Muscle layer of colon (tissue), 2 donors: ENCODE results near the gene SCN7A.
"Not testable (repeated sequence)": the region's sequence is repeated elsewhere in the genome, so short reads cannot be mapped to it uniquely, and the experiment has no call there.

Source experiments
- H3K27ac ChIP-seq: one replicate; pipeline ENCODE4 v1.7.0; 2013; ENCODE audit warnings: low read depth, mild to moderate bottlenecking, low read length, moderate library complexity
- H3K27me3 ChIP-seq, 2 donors: one replicate each; pipeline ENCODE4 v1.7.0; 2013; ENCODE audit warnings: low read length in 2 of 2, mild to moderate bottlenecking in 2 of 2; ENCODE audit not compliant: insufficient read depth in 2 of 2, control insufficient read depth in 1 of 2
- H3K36me3 ChIP-seq: one replicate; pipeline ENCODE4 v1.7.0; 2013; ENCODE audit warnings: mild to moderate bottlenecking, low read length; ENCODE audit not compliant: insufficient read depth
- H3K4me1 ChIP-seq: one replicate; pipeline ENCODE4 v1.7.0; 2013; ENCODE audit warnings: mild to moderate bottlenecking, low read length; ENCODE audit not compliant: insufficient read depth
- H3K4me3 ChIP-seq, 2 donors: one replicate each; pipeline ENCODE4 v1.7.0; 2013; ENCODE audit warnings: low read length in 2 of 2, low read depth in 1 of 2, mild to moderate bottlenecking in 1 of 2, moderate library complexity in 1 of 2
- H3K9ac ChIP-seq: one replicate; pipeline ENCODE4 v1.7.0; 2013; ENCODE audit warnings: low read length
- H3K9me3 ChIP-seq: one replicate; pipeline ENCODE4 v1.7.0; 2013; ENCODE audit warnings: mild to moderate bottlenecking, low read length
- donor health status: abdominal sarcoma.
- donor health status: Adenocarcinoma of cecum.

The SCN7A gene

DNA sequence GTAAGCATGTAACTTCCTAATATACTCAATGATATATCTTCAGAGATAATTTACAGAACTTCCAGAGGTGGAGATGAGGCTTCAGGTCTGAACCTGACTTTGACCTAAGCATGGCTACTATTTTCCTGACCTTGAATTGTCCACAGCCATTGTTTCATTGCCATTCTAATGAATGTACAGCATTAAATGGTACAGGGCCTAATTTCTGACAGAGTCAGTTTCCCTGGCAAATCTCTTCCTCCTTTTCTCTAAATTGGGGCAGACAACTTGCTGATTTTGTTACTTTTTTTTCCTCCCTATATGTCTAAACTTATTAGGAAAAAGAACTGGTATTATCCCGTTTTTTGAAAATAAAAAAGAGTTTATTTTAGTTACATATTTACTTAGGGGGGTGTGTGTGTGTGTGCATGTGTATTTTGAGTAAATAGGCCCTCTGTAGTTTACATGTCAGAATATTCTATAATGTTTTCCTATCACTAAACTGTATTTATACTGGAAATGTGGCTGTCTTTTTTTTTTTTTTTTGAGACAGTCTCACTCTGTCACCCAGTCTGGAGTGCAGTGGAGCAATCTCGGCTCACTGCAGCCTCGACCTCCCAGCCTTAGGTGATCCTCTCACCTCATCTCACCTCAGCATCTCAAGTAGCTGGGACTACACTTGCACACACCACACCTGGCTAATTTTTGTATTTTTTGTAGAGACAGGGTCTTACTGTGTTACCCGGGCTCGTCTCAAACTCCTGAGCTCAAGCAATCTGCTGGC lies 75.0 kb downstream of the SCN7A start:
- Histone ChIP-seq H3K27me3 (no peaks in the 10 kb centered on the region), H3K9ac (no peak overlapping the region)

DNA sequence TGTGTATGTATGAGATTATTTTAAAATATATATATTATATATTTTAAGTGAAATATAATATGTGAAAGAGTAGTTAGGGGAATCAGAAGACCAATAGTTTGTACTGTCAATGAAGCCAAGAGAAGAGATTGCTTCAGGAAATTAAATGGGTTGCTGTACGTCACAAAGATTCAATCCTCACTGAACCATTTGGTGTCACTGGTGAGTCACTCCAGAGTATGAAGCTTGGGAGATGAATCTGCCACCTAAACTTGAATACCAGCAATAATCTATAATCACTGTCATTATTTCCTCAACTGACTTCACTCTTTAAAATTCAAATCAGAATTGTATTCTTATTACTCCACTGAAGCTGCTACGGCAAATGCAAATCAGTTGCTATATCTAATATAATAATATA lies 76.4 kb downstream of the SCN7A start:
- Histone ChIP-seq H3K9ac (no peak overlapping the region), H3K27ac (no peak overlapping the region), H3K4me3 (no peak overlapping the region), H3K27me3 (no peaks in the 10 kb centered on the region), H3K36me3 (no peaks in the 10 kb centered on the region), H3K4me1 (peaks cover 14% of the 10 kb centered on the region), H3K9me3 (no peaks in the 10 kb centered on the region)

More for the DNA sequence above, 75.0 kb downstream of the SCN7A start:
- H3K27ac ChIP-seq, result no peak overlapping the region
- no peaks in the 10 kb centered on the region for H3K9me3 ChIP-seq
- no peak overlapping the region for H3K4me3 ChIP-seq
- no peaks in the 10 kb centered on the region for H3K36me3 ChIP-seq
- peaks cover 15% of the 10 kb centered on the region for H3K4me1 ChIP-seq

DNA sequence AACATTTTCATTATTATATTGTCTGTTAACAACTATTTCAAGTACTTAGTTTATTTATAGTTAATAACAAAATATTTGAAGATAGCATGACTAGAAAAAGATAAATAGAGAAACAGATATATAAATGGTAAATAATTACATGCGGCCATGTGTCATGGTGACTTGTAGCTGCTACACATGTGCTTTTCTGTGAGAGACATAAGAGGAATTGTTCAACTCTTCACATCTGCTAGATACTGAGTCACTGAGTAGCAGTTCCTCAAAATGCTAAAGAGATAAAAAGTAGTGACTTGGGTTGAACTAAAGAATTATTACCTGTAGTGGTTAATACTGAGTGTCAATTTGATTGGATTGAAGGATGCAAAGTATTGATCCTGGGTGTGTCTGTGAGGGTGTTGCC lies 80.8 kb downstream of the SCN7A start:
- Histone ChIP-seq H3K4me1 (no peaks in the 10 kb centered on the region), H3K27ac (no peak overlapping the region), H3K36me3 (peaks cover 7% of the 10 kb centered on the region), H3K4me3 (no peak overlapping the region), H3K9ac (no peak overlapping the region), H3K9me3 (no peaks in the 10 kb centered on the region), H3K27me3 (no peaks in the 10 kb centered on the region)

DNA sequence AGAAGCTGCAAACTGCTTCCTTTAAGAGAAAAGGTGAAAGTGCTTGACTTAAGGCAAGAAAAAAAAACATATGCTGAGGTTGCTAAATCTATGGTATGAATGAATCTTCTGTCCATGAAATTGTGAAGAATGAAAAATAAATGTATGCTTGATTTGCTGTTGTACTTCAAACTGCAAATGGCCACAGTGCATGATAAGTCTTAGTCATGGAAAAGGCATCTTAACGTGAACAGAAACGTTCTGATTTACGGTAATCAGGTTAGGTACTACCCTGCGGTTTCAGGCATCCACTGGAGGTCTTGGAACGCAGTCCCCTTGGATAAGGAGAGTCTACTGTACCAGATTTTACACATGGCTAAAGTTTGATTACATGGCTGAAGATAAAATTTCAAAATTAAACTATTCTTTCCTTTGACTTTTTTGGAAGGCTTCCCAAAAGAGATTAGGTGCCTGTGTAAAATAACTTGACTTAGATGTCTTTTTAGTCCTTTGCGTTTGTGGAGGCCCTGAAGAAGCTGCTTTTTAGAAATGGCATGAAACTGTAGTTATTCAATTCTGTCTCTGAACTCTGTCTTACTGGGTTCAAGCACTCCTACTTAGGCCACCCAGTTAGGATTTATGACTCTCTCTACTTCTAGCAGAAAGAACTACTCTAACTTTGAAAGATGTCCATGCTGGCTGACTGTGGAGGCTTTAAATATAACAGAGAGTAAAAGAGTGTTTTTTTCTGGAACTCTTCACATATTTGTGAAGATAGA lies 82.4 kb downstream of the SCN7A start:
- Histone ChIP-seq H3K27ac (no peak overlapping the region), H3K4me1 (no peaks in the 10 kb centered on the region), H3K4me3 (no peak overlapping the region), H3K9me3 (no peaks in the 10 kb centered on the region), H3K27me3 (no peaks in the 10 kb centered on the region), H3K36me3 (peaks cover 7% of the 10 kb centered on the region), H3K9ac (no peak overlapping the region)

DNA sequence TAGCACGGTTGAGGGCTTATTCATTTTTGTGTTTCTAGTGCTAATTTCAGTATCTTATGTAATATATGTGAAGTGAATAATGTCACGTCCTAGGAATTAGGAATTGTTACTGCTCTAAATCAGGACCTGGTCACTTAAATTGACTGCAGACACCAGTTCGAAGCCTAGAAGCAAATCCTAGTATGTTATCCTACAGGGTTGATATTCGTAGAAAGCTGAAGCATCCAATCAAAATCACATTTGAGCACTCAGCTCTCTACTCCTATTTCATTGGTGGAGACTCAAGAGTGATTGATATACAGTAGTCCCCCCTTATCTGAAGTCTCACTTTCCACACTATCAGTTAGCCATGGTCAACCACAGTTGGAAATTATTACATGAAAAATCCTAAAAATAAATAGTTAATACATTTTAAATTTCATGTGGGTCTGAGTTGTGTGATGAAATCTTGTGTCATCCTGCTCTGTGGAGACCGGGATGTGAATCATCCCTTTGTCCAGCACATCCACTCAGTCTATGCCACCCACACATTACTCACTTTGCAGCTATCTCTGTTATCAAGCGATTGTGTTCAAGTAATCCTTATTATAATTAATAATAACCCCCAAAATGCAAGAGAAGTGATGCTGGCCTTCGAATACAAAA lies 83.1 kb downstream of the SCN7A start:
- H3K9me3 ChIP-seq, result no peaks in the 10 kb centered on the region
- no peak overlapping the region for H3K4me3 ChIP-seq
- no peaks in the 10 kb centered on the region for H3K27me3 ChIP-seq
- no peaks in the 10 kb centered on the region for H3K4me1 ChIP-seq
- no peak overlapping the region for H3K27ac ChIP-seq
- H3K36me3 ChIP-seq, result peaks cover 7% of the 10 kb centered on the region
- no peak overlapping the region for H3K9ac ChIP-seq

DNA sequence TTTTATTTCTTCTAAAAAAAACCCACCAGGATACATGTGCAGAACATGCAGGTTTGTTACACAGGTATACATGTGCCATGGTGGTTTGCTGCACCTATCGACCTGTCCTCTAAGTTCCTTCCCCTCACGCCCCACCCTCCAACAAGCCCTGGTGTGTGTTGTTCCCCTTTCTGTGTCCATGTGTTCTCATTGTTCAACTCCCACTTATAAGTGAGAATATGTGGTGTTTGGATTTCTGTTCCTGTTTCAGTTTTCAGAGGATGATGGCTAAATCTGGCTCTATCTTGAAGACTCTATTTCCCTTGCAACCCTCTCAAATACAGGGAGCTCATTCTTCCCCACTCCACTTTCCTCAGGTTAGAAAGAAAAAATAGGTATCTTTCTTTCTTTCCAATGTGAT lies 86.3 kb downstream of the SCN7A start:
- not testable (repeated sequence) for H3K27ac ChIP-seq, H3K9me3 ChIP-seq, H3K36me3 ChIP-seq, H3K9ac ChIP-seq, H3K4me3 ChIP-seq, H3K27me3 ChIP-seq, H3K4me1 ChIP-seq

DNA sequence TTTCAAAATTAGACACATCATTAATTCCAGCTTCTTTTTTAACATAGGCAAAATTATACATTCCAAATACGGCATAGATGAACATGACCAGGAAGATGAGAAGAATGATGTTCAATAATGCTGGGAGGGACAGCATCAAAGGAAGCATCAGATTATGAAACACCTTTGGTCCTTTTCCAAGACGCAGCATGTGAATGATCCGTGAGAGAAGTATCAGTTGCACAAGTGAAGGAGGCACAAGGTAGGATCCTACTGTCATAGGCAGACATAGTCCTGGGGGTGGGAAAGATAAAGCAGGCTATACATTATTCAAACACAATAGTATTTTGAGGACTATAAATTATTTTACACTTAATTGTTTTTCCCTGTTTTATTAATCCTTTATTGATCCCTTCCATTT lies 87.7 kb downstream of the SCN7A start:
- H3K4me1 ChIP-seq, result no peaks in the 10 kb centered on the region
- no peaks in the 10 kb centered on the region for H3K27me3 ChIP-seq
- no peaks in the 10 kb centered on the region for H3K9me3 ChIP-seq
- no peak overlapping the region for H3K27ac ChIP-seq
- H3K36me3 ChIP-seq, result peaks cover 7% of the 10 kb centered on the region
- no peak overlapping the region for H3K9ac ChIP-seq
- no peak overlapping the region for H3K4me3 ChIP-seq

DNA sequence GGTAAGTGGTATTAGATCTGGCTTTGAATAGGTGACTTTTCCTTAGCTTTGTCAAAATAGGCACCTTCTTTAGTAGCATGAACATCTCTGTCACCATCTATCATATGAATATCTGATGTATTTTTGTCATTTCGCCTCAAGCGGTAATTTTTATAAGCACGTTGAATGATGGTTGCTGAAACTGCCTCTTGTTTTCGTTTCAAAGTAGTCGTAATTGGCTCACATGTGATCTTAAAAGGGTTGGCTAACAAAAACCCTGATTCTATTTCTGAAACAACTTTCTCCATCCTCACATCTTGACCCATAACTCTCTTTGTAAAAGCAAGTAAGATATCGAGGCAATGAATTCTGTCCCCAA lies 88.5 kb downstream of the SCN7A start:
- H3K36me3 ChIP-seq, result peaks cover 7% of the 10 kb centered on the region
- H3K27me3 ChIP-seq, result no peaks in the 10 kb centered on the region
- no peak overlapping the region for H3K9ac ChIP-seq
- no peaks in the 10 kb centered on the region for H3K9me3 ChIP-seq
- H3K4me3 ChIP-seq, result no peak overlapping the region
- H3K27ac ChIP-seq, result no peak overlapping the region
- H3K4me1 ChIP-seq, result no peaks in the 10 kb centered on the region

DNA sequence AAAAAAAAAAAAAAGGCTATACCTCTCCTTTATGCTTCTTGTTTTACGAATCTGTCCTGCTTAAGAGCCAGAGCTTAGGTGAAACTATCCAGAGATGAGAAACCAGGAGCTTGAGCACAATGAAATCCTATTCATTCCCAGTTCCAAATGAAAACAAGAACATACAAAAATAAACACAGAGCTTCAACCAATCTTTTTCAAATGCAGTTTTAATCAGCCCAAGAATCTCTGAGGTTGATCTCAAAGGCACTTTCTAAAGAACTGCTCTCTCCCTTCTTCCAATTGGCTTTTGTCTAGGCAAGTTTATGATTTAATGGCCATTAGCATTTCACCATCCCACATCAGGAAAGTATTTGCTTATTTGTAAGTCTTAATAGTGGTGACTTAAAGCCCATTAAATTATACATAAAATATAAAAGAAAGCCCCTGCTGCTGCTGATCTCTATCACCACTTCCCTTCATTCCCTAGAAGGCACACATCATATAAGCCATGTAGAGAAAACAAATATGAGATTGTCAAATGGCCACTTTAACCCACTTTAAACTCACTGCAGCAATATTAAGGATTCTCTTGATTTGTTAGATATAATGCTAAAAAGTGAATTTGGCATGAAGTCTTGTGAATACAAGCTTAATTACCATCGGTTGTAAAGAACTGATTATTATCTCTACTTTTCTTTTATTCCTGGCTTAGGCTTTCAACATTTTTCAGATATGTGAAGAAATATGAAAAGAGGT lies 89.0 kb downstream of the SCN7A start:
- no peak overlapping the region for H3K4me3 ChIP-seq
- no peak overlapping the region for H3K27ac ChIP-seq
- H3K4me1 ChIP-seq, result no peaks in the 10 kb centered on the region
- H3K9me3 ChIP-seq, result no peaks in the 10 kb centered on the region
- H3K9ac ChIP-seq, result no peak overlapping the region
- H3K36me3 ChIP-seq, result peaks cover 3% of the 10 kb centered on the region
- H3K27me3 ChIP-seq, result no peaks in the 10 kb centered on the region

DNA sequence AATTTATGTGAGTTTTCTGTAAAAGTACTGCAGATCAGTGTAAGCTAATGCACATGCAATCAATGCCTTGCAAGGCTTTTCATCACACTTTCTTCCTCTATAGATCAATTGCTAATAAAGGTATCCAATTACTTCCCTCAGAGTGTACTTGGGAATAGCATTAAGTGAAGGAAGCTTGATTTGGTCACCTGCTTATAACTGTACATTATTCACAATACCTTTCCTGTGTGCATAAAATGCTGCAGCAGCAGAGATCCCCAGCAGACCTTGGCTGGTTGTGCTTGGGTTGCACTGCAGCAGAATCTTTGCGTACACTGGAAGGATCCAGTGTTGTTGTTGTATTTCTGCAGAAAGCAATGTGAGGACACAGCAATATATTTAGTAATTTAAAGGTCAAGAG lies 99.8 kb downstream of the SCN7A start:
- no peak overlapping the region for H3K4me3 ChIP-seq
- H3K9ac ChIP-seq, result no peak overlapping the region
- H3K27ac ChIP-seq, result no peak overlapping the region
- no peaks in the 10 kb centered on the region for H3K36me3 ChIP-seq
- H3K9me3 ChIP-seq, result no peaks in the 10 kb centered on the region
- H3K27me3 ChIP-seq, result no peaks in the 10 kb centered on the region
- H3K4me1 ChIP-seq, result no peaks in the 10 kb centered on the region

DNA sequence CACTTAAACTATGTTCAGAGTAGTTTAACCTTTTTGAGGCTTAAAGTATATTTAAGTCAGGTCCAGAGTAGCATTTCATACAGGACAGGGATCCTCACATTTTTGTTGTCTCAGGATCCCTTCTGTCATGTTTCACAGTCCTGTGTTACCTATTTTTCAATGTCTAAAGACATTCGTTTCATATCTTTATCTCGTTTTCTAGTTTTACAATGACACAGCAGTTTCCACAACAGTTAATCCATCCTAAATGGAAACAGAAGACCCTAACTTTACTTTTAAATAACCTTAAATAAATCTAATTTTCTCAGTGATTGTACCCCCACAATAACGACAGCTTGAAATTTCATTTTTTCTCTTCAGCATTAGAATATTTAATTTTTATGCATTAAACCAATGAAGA lies 101.0 kb downstream of the SCN7A start:
- H3K36me3 ChIP-seq, result no peaks in the 10 kb centered on the region
- H3K4me3 ChIP-seq, result no peak overlapping the region
- H3K4me1 ChIP-seq, result no peaks in the 10 kb centered on the region
- no peak overlapping the region for H3K27ac ChIP-seq
- H3K9me3 ChIP-seq, result no peaks in the 10 kb centered on the region
- H3K9ac ChIP-seq, result no peak overlapping the region
- no peaks in the 10 kb centered on the region for H3K27me3 ChIP-seq
